RWPE2 (cell line): ENCODE results near the gene LELP1.
"Not testable (repeated sequence)": the region's sequence is repeated elsewhere in the genome, so short reads cannot be mapped to it uniquely, and the experiment has no call there.

ENCODE experiments used
- ATAC-seq: fragments of 200-7000 bp; cut with Tn5 transposase; 3 replicates; pipeline ENCODE4 v1.9.1; 2021; ENCODE audit warnings: low read depth
- DNase-seq: peaks from one replicate; pipeline ENCODE4 v3.0.0-alpha.2; 2020; ENCODE audit warnings: low spot score
- H3K27ac ChIP-seq: fragments of 450-650 bp; 2 replicates; pipeline ENCODE4 v1.5.1; 2017; ENCODE audit warnings: mild to moderate bottlenecking; ENCODE audit not compliant: poor library complexity, severe bottlenecking
- H3K27me3 ChIP-seq: fragments of 250-450 bp; sonication (Bioruptor Pico); 2 replicates; pipeline ENCODE4 v1.5.1; 2021; ENCODE audit warnings: mild to moderate bottlenecking, moderate library complexity; ENCODE audit not compliant: insufficient read depth, poor library complexity, severe bottlenecking
- H3K36me3 ChIP-seq: fragments of 250-450 bp; sonication (Bioruptor Pico); 2 replicates; pipeline ENCODE4 v1.5.1; 2020; ENCODE audit warnings: low read depth, mild to moderate bottlenecking, moderate library complexity
- H3K4me1 ChIP-seq: fragments of 250-450 bp; sonication (Bioruptor Pico); 2 replicates; pipeline ENCODE4 v1.5.1; 2021; ENCODE audit warnings: mild to moderate bottlenecking, moderate library complexity; ENCODE audit not compliant: insufficient read depth, poor library complexity, severe bottlenecking
- H3K4me3 ChIP-seq: fragments of 250-450 bp; sonication (Bioruptor Pico); 2 replicates; pipeline ENCODE4 v1.5.1; 2021; ENCODE audit warnings: mild to moderate bottlenecking, moderate library complexity; ENCODE audit not compliant: severe bottlenecking
- H3K9me3 ChIP-seq: fragments of 250-450 bp; sonication (Bioruptor Pico); 2 replicates; pipeline ENCODE4 v1.5.1; 2021; ENCODE audit warnings: mild to moderate bottlenecking, moderate library complexity; ENCODE audit not compliant: severe bottlenecking
- TF ChIP-seq, protein P1 (sequence below): fragments of 450-650 bp; IDR thresholded peaks from one replicate; pipeline ENCODE4 v1.5.1; 2017; ENCODE audit warnings: mild to moderate bottlenecking, moderate library complexity; ENCODE audit not compliant: poor library complexity, severe bottlenecking

The LELP1 gene

DNA sequence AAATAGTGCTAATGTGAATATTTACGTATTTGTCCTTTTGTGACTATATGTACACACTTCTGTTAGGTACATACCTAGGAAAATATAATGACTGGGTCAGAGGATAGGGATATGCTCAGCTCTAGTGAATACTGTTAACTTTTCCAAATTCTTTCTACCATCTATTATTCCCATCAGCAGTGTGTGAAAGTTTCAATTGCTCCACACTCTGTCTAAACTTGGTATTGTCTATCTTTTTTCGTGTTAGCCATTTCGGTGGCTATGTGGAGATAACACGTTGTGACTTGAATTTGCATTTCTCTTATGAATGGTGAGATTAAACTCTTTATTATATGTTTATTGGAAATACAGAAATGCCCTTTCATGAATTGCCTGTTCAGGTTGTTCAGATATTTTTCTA, 22.7 kb upstream of the LELP1 start:
- ATAC-seq (no peak), DNase-seq (no peak)
- H3K27ac ChIP-seq: no peak overlapping the region
- no peaks in the 10 kb centered on the region for H3K4me1 ChIP-seq
- H3K36me3 ChIP-seq: no peaks in the 10 kb centered on the region
- H3K4me3 ChIP-seq: no peak overlapping the region
- TF ChIP-seq, protein P1, sequence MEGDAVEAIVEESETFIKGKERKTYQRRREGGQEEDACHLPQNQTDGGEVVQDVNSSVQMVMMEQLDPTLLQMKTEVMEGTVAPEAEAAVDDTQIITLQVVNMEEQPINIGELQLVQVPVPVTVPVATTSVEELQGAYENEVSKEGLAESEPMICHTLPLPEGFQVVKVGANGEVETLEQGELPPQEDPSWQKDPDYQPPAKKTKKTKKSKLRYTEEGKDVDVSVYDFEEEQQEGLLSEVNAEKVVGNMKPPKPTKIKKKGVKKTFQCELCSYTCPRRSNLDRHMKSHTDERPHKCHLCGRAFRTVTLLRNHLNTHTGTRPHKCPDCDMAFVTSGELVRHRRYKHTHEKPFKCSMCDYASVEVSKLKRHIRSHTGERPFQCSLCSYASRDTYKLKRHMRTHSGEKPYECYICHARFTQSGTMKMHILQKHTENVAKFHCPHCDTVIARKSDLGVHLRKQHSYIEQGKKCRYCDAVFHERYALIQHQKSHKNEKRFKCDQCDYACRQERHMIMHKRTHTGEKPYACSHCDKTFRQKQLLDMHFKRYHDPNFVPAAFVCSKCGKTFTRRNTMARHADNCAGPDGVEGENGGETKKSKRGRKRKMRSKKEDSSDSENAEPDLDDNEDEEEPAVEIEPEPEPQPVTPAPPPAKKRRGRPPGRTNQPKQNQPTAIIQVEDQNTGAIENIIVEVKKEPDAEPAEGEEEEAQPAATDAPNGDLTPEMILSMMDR: no peak
- no peaks in the 10 kb centered on the region for H3K9me3 ChIP-seq
- no peaks in the 10 kb centered on the region for H3K27me3 ChIP-seq

DNA sequence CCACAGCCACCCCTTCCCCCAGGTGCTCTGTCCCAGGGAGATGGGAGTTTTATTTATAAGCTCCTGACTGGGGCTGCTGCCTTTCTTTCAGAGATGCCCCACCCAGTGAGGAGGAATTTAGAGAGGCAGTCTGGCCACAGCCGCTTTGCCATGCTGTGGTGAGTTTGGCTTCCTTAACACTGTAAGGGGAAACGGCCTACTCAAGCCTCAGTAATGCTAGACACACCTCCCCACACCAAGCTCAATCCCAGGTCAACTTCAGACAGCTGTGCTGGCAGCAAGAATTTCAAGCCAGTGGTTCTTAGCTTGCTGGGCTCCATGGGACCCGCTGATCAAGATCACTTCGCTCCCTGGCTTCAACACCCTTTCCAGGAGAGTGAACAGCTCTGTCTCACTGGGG, 14.9 kb upstream of the LELP1 start:
- DNase-seq, H3K9me3 ChIP-seq, H3K36me3 ChIP-seq, H3K27ac ChIP-seq, H3K4me3 ChIP-seq, H3K27me3 ChIP-seq, H3K4me1 ChIP-seq: not testable (repeated sequence)
- ATAC-seq: peak; percentile 51; the same call in 1 of the 3 replicates

DNA sequence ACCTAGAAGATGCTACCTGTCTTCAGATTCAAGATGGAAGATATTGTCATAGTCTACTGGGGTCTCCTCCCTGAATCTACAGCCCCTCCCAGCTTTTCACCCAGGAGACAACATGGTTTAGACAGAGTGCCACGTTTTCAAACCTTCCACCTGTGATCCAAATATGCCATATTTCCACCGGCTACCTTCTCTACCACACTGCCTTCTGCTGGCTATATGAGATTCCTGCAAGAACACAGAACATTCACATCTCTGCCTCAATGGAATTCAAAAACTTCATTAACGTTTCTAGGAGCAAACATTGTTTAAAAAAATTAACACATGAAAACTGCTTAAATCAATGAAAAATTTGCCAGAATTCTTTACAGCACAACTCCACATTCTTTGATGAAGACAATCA, 12.9 kb upstream of the LELP1 start:
- TF ChIP-seq, protein P1: peak; percentile 74
- Histone ChIP-seq H3K27ac (no peak overlapping the region), H3K36me3 (no peaks in the 10 kb centered on the region), H3K9me3 (no peaks in the 10 kb centered on the region), H3K27me3 (no peaks in the 10 kb centered on the region), H3K4me1 (no peaks in the 10 kb centered on the region), H3K4me3 (no peak overlapping the region)
- no peak for ATAC-seq
- DNase-seq: no peak

- no peaks in the 10 kb centered on the region for H3K9me3 ChIP-seq
- H3K27ac ChIP-seq: no peak overlapping the region
- TF ChIP-seq, protein P1: peak; percentile 83
- ATAC-seq (peak; percentile 63; the same call in 2 of the 3 replicates), DNase-seq (no peak)
- H3K27me3 ChIP-seq: no peaks in the 10 kb centered on the region
- no peaks in the 10 kb centered on the region for H3K36me3 ChIP-seq
- H3K4me1 ChIP-seq: no peaks in the 10 kb centered on the region
- H3K4me3 ChIP-seq: no peak overlapping the region
Observed at GRCh38 chr1:153192697-153193096, 10.5 kb upstream of the LELP1 start.

GRCh38 chr1:153194331-153195050, 8.7 kb upstream of the LELP1 start:
- no peaks in the 10 kb centered on the region for H3K36me3 ChIP-seq
- H3K4me1 ChIP-seq: no peaks in the 10 kb centered on the region
- no peaks in the 10 kb centered on the region for H3K27me3 ChIP-seq
- ATAC-seq (no peak), DNase-seq (no peak)
- no peak overlapping the region for H3K4me3 ChIP-seq
- H3K27ac ChIP-seq: no peak overlapping the region
- no peaks in the 10 kb centered on the region for H3K9me3 ChIP-seq
- TF ChIP-seq, protein P1: no peak
